ENCODE results near the gene SH3D19. TPM values are rescaled to one million over a fixed set of nuclear protein-coding genes. Genes with fewer than 3 reads are reported as not detected.

SH3D19 gene
- polyA plus RNA-seq, 2 of the 4 experiments (the other 2 are of a cell fraction), result 15.3 to 22.9 TPM

GRCh38 chr4:151199319-151200190 lies 125.8 kb downstream of the SH3D19 start:
- TF ChIP-seq MAZ (IDR thresholded peaks at IDR 0.05; ENCODE audit: borderline replicate concordance, low read depth, low read length), result no peak
- TF ChIP-seq EP300 (IDR thresholded peaks at IDR 0.05), result no peak
- no peak for TF ChIP-seq HMGXB4 (CRISPR knock-in tag; IDR thresholded peaks at IDR 0.05; ENCODE audit: borderline replicate concordance)
- no peak for TF ChIP-seq CBX2 (IDR thresholded peaks at IDR 0.05; ENCODE audit: borderline replicate concordance, low read depth)
- no peak for TF ChIP-seq POLR2AphosphoS2 (conservative IDR thresholded peaks at IDR 0.05; ENCODE audit: low read length)
- no peak for TF ChIP-seq MYC (IDR thresholded peaks at IDR 0.05; ENCODE audit: borderline replicate concordance, low read length)
- TF ChIP-seq FOXS1 (CRISPR knock-in tag; IDR thresholded peaks at IDR 0.05), result no peak
- TF ChIP-seq, protein P1, sequence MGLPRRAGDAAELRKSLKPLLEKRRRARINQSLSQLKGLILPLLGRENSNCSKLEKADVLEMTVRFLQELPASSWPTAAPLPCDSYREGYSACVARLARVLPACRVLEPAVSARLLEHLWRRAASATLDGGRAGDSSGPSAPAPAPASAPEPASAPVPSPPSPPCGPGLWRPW (IDR thresholded peaks at IDR 0.05), result no peak
- TF ChIP-seq HEYL (CRISPR knock-in tag; IDR thresholded peaks at IDR 0.05), result no peak
- TF ChIP-seq E2F6 (IDR thresholded peaks at IDR 0.05; ENCODE audit: borderline replicate concordance, low read depth), result no peak
- no peak for TF ChIP-seq HOXB5 (CRISPR knock-in tag; IDR thresholded peaks at IDR 0.05)
- TF ChIP-seq KDM5A (IDR thresholded peaks at IDR 0.05), result no peak
- no peak for TF ChIP-seq MAFK (IDR thresholded peaks at IDR 0.05; ENCODE audit: partially characterized antibody)
- TF ChIP-seq, protein P2, sequence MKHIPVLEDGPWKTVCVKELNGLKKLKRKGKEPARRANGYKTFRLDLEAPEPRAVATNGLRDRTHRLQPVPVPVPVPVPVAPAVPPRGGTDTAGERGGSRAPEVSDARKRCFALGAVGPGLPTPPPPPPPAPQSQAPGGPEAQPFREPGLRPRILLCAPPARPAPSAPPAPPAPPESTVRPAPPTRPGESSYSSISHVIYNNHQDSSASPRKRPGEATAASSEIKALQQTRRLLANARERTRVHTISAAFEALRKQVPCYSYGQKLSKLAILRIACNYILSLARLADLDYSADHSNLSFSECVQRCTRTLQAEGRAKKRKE (CRISPR knock-in tag; IDR thresholded peaks at IDR 0.05; ENCODE audit: low read depth), result no peak
- no peak for TF ChIP-seq ESRRA (IDR thresholded peaks at IDR 0.05; ENCODE audit: borderline replicate concordance, low read length)
- no peak for TF ChIP-seq FOSL2 (IDR thresholded peaks at IDR 0.05)
- TF ChIP-seq FOSL2 (CRISPR knock-in tag; IDR thresholded peaks at IDR 0.05), result no peak
- TF ChIP-seq SREBF2 (IDR thresholded peaks at IDR 0.05), result no peak
- no peak for TF ChIP-seq ZSCAN20 (CRISPR knock-in tag; IDR thresholded peaks at IDR 0.05)
- TF ChIP-seq JUNB (IDR thresholded peaks at IDR 0.05), result no peak
- peaks cover 22% of the 10 kb centered on the region; the same call in 2 of the 3 replicates for H3K4me1 ChIP-seq
- ATAC-seq (no peak), FAIRE-seq (no peak), DNase-seq (ENCODE audit: low read depth in 1 of 2, low spot score in 1 of 2) (no peak)
- no peak overlapping the region for H3K27ac ChIP-seq
- 89% methylated on average over 6 of the region's 6 CpGs for WGBS (ENCODE audit: missing lambda C conversion rate)
- CTCF ChIA-PET, result no interaction called here
- H3K9me3 ChIP-seq, result no peaks in the 10 kb centered on the region
- POLR2A ChIA-PET, result no interaction called here
- H3K4me3 ChIP-seq, result no peak overlapping the region
- no peak overlapping the region for H3K4me2 ChIP-seq

GRCh38 chr4:151198748-151199147 lies 126.7 kb downstream of the SH3D19 start:
- no peak for ATAC-seq
- Histone ChIP-seq H3K4me2 (no peak overlapping the region), H3K27ac (no peak overlapping the region), H3K9me3 (no peaks in the 10 kb centered on the region), H3K4me3 (no peak overlapping the region), H3K4me1 (peaks cover 18% of the 10 kb centered on the region; the same call in 2 of the 3 replicates)
- 92% methylated on average over 3 of the region's 3 CpGs for WGBS (ENCODE audit: missing lambda C conversion rate)
- ChIA-PET POLR2A (no interaction called here), CTCF (no interaction called here)
- TF ChIP-seq, protein P3, sequence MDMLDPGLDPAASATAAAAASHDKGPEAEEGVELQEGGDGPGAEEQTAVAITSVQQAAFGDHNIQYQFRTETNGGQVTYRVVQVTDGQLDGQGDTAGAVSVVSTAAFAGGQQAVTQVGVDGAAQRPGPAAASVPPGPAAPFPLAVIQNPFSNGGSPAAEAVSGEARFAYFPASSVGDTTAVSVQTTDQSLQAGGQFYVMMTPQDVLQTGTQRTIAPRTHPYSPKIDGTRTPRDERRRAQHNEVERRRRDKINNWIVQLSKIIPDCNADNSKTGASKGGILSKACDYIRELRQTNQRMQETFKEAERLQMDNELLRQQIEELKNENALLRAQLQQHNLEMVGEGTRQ (IDR thresholded peaks at IDR 0.05), result no peak
- TF ChIP-seq, protein P2 (CRISPR knock-in tag; IDR thresholded peaks at IDR 0.05; ENCODE audit: low read depth), result no peak
- TF ChIP-seq, protein P1 (IDR thresholded peaks at IDR 0.05), result no peak
- TF ChIP-seq HMGXB4 (CRISPR knock-in tag; IDR thresholded peaks at IDR 0.05; ENCODE audit: borderline replicate concordance) (no peak), HEYL (CRISPR knock-in tag; IDR thresholded peaks at IDR 0.05) (no peak), HOXB13 (CRISPR knock-in tag; IDR thresholded peaks at IDR 0.05; ENCODE audit: low read depth) (no peak), NPAS2 (CRISPR knock-in tag; IDR thresholded peaks at IDR 0.05; ENCODE audit: borderline replicate concordance) (no peak), POLR2A (IDR thresholded peaks at IDR 0.05; ENCODE audit: low read length) (no peak), RCOR1 (IDR thresholded peaks at IDR 0.05; ENCODE audit: low read depth, low read length) (no peak), HOXA7 (CRISPR knock-in tag; IDR thresholded peaks at IDR 0.05) (no peak), RNF2 (IDR thresholded peaks at IDR 0.05; ENCODE audit: borderline replicate concordance, low read depth) (no peak), MYC (IDR thresholded peaks at IDR 0.05; ENCODE audit: borderline replicate concordance, low read length) (no peak), EHMT2 (IDR thresholded peaks at IDR 0.05; ENCODE audit: low read depth) (no peak)
- FAIRE-seq, result no peak
- no peak for DNase-seq (ENCODE audit: low read depth in 1 of 2, low spot score in 1 of 2)

All from A549 (cell line).